ENCODE measurements around the gene CSF3.

GRCh38 chr17:40024901-40025300 lies 9.7 kb downstream of the CSF3 start:
- TF ChIP-seq, protein P1, sequence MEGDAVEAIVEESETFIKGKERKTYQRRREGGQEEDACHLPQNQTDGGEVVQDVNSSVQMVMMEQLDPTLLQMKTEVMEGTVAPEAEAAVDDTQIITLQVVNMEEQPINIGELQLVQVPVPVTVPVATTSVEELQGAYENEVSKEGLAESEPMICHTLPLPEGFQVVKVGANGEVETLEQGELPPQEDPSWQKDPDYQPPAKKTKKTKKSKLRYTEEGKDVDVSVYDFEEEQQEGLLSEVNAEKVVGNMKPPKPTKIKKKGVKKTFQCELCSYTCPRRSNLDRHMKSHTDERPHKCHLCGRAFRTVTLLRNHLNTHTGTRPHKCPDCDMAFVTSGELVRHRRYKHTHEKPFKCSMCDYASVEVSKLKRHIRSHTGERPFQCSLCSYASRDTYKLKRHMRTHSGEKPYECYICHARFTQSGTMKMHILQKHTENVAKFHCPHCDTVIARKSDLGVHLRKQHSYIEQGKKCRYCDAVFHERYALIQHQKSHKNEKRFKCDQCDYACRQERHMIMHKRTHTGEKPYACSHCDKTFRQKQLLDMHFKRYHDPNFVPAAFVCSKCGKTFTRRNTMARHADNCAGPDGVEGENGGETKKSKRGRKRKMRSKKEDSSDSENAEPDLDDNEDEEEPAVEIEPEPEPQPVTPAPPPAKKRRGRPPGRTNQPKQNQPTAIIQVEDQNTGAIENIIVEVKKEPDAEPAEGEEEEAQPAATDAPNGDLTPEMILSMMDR (conservative IDR thresholded peaks at IDR 0.05; ENCODE audit: low read length): no peak
- no peak for TF ChIP-seq EZH2phosphoT487 (IDR thresholded peaks at IDR 0.05; ENCODE audit: borderline replicate concordance, low read depth, low read length)
